ENCODE results near the gene TMEFF1. TPM values are rescaled to one million over a fixed set of nuclear protein-coding genes. Genes with fewer than 3 reads are reported as not detected.

The TMEFF1 gene
- total and polyA plus RNA-seq, 2 of the 8 experiments (the other 6 are each of a cell fraction or from before 2014, with no cell fraction given) = 13.5 to 68.2 TPM

GRCh38 chr9:100626949-100627348 is 154.0 kb downstream of the TMEFF1 start:
- TF ChIP-seq NANOG (IDR thresholded peaks at IDR 0.05; ENCODE audit: insufficient read depth, low read depth, low read length, poor library complexity, severe bottlenecking) (no peak), KDM1A (IDR thresholded peaks at IDR 0.05; ENCODE audit: borderline replicate concordance, low read length) (peak; percentile 37; the same call in 1 of the 2 replicates)
- Histone ChIP-seq H4K5ac (ENCODE audit: insufficient read length, low read depth, low read length) (no peak overlapping the region), H2AFZ (ENCODE audit: low read length) (no peak overlapping the region), H3K4ac (replicated peaks; ENCODE audit: insufficient read length, low read depth, low read length) (no peak overlapping the region), H2AK5ac (ENCODE audit: low read depth, low read length) (no peak overlapping the region), H3K56ac (replicated peaks; ENCODE audit: insufficient read length, low read depth, low read length) (no peak overlapping the region), H2BK20ac (ENCODE audit: low read length) (no peak overlapping the region), H2BK15ac (ENCODE audit: low read length) (no peak overlapping the region), H2BK5ac (ENCODE audit: low read depth, low read length) (no peak overlapping the region), H3K23me2 (ENCODE audit: low read depth, low read length) (no peaks in the 10 kb centered on the region), H3K9ac (replicated peaks in 1 of 4; ENCODE audit: extremely low read depth in 1 of 4, low read depth in 3 of 4, low read length in 3 of 4) (no peak overlapping the region), H3K9me3 (ENCODE audit: insufficient read depth in 2 of 2, low read depth in 1 of 2, low read length in 1 of 2) (no peaks in the 10 kb centered on the region; a peak in 1 of 4 replicates), H3K79me2 (ENCODE audit: control insufficient read depth in 1 of 2, insufficient read depth in 2 of 2, low read length in 2 of 2) (no peaks in the 10 kb centered on the region), H2BK120ac (replicated peaks; ENCODE audit: low read depth, low read length) (no peak overlapping the region), H4K8ac (ENCODE audit: extremely low read depth, insufficient read depth, low read length) (no peak overlapping the region), H3K4me1 (replicated peaks in 1 of 4; ENCODE audit: control insufficient read depth in 3 of 4, insufficient read depth in 4 of 4, low read length in 3 of 4) (no peaks in the 10 kb centered on the region), H3K23ac (ENCODE audit: insufficient read length) (no peak overlapping the region), H3K4me2 (ENCODE audit: insufficient read depth in 1 of 2, low read depth in 2 of 2, low read length in 2 of 2) (no peak overlapping the region), H3K36me3 (ENCODE audit: control insufficient read depth in 2 of 4, insufficient read depth in 4 of 4, low read length in 3 of 4) (no peaks in the 10 kb centered on the region), H4K20me1 (replicated peaks in 1 of 2; ENCODE audit: control insufficient read depth in 1 of 2, insufficient read depth in 2 of 2, low read length in 2 of 2) (no peaks in the 10 kb centered on the region), H3K27ac (ENCODE audit: low read depth, low read length) (no peak overlapping the region), H3K27me3 (replicated peaks in 1 of 4; ENCODE audit: control insufficient read depth in 3 of 4, extremely low read depth in 1 of 4, insufficient read depth in 3 of 4, low read length in 3 of 4) (no peaks in the 10 kb centered on the region), H2BK12ac (ENCODE audit: low read depth, low read length) (no peak overlapping the region), H3K18ac (ENCODE audit: extremely low read depth, low read length) (no peak overlapping the region), H3K79me1 (ENCODE audit: low read depth, low read length) (no peaks in the 10 kb centered on the region), H4K91ac (replicated peaks; ENCODE audit: insufficient read length, low read length) (no peak overlapping the region), H3K4me3 (ENCODE audit: extremely low read depth in 1 of 4, insufficient read depth in 2 of 4, low read depth in 3 of 4, low read length in 4 of 4) (no peak overlapping the region), H3K14ac (ENCODE audit: insufficient read length) (no peak overlapping the region)
- DNase-seq (ENCODE audit: low read depth in 1 of 2, low spot score in 2 of 2) = no peak
- WGBS, 2 experiments (ENCODE audit: extremely low coverage in 1 of 2, insufficient coverage in 1 of 2, insufficient read length in 1 of 2, insufficient replicate concordance in 2 of 2, low coverage in 1 of 2, low lambda C conversion rate in 2 of 2, missing lambda C conversion rate in 1 of 2) = 83% methylated on average over 1 of the region's 1 CpG; no CpG with 5 or more reads in 1 of the 2 experiments
- POLR2A ChIA-PET (ENCODE audit: partially characterized antibody) = no interaction called here
- CTCF ChIA-PET (ENCODE audit: partially characterized antibody) = no interaction called here
- FAIRE-seq = no peak

Other genes with a start within 250 kb of the TMEFF1 start
- 77.6 and 81.0 TPM in 2 replicates for gene TEX10, start 120.2 kb upstream of the TMEFF1 start, total RNA-seq (2021; fragmentation: NEBNext Ultra II Directional; extraction: Animal tissue kit (Norgen Biotek cat#: 25700))
- 25.1 and 46.9 TPM in 2 replicates for gene TEX10, start 120.2 kb upstream of the TMEFF1 start, polyA plus RNA-seq (2011; rRNA removed)
- 39.8 and 41.3 TPM in 2 replicates for gene MSANTD3, start 46.0 kb upstream of the TMEFF1 start, total RNA-seq (2021; fragmentation: NEBNext Ultra II Directional; extraction: Animal tissue kit (Norgen Biotek cat#: 25700))
- 10.4 and 12.0 TPM in 2 replicates for gene MSANTD3, start 46.0 kb upstream of the TMEFF1 start, polyA plus RNA-seq (2011; rRNA removed)
- 8.0 and 9.1 TPM in 2 replicates for gene CAVIN4, start 104.9 kb downstream of the TMEFF1 start, total RNA-seq (2021; fragmentation: NEBNext Ultra II Directional; extraction: Animal tissue kit (Norgen Biotek cat#: 25700))
- gene CAVIN4, start 104.9 kb downstream of the TMEFF1 start, polyA plus RNA-seq (2011; rRNA removed) = 1.8 and 2.3 TPM in 2 replicates